IPS DF 6.9 (cell line): ENCODE data around the gene TBC1D12.

Experiments used
- DNase-seq: peaks from one replicate; pipeline ENCODE4 v3.0.0-alpha.2; 2013; ENCODE audit warnings: low read depth, low spot score
- H3K27ac ChIP-seq: one replicate; pipeline ENCODE4 v1.5.1; 2013; ENCODE audit warnings: low read length, control low read depth
- H3K27me3 ChIP-seq: 2 replicates; pipeline ENCODE4 v1.6.1; 2013; ENCODE audit warnings: mild to moderate bottlenecking, low read length; ENCODE audit not compliant: control insufficient read depth, insufficient read depth
- H3K36me3 ChIP-seq: 2 replicates; pipeline ENCODE4 v1.6.1; 2013; ENCODE audit warnings: low read length; ENCODE audit not compliant: control insufficient read depth, insufficient read depth
- H3K4me1 ChIP-seq: 2 replicates; pipeline ENCODE4 v1.6.1; 2013; ENCODE audit warnings: low read length; ENCODE audit not compliant: control insufficient read depth, insufficient read depth
- H3K4me3 ChIP-seq: 2 replicates; pipeline ENCODE4 v1.5.1; 2013; ENCODE audit warnings: mild to moderate bottlenecking, low read length
- H3K9me3 ChIP-seq: 2 replicates; pipeline ENCODE4 v1.6.1; 2013; ENCODE audit warnings: low read length, inconsistent platforms; ENCODE audit not compliant: control insufficient read depth, insufficient read depth
- WGBS: extraction: QIAGEN DNeasy Blood & Tissue Kit; methylation state at CpG from one replicate; pipeline ENCODE4 v1.1.7; 2013; ENCODE audit warnings: mixed read lengths, missing lambda C conversion rate; ENCODE audit not compliant: insufficient read length, insufficient coverage; 5-methylcytosine and 5-hydroxymethylcytosine counted together

TBC1D12 gene

DNA sequence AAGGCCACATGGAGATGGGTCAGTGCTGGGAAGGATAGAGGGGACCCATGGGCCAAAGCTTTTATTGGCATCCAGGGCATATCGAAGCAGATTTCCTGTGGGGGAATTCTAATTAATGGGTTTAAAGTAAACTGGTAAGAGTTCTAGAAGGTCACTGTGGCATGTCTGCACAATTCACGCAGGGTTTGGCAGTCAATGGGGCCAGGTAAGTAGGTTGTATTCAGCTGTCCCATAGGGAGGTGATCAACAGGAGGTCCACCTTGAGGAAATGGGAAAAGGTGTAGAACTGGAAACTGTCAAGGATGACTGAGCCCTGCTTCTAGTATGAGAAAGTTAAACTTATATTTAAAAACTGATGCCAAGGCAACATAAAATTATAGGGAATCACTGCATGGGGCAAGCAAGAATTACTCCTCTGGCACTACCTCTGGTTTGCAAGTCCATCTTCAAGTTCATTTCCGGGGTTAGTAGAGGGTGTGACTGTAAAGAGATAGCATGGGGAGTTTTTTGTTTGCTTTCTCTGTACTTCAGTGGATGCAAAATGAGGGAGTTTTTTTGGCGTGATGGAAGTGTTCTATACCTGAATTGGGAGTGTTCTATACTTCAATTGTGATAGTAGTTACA lies 22.5 kb downstream of the TBC1D12 start:
- Histone ChIP-seq H3K9me3 (no peaks in the 10 kb centered on the region), H3K27me3 (no peaks in the 10 kb centered on the region), H3K27ac (no peak overlapping the region), H3K36me3 (no peaks in the 10 kb centered on the region), H3K4me1 (no peaks in the 10 kb centered on the region), H3K4me3 (no peak overlapping the region)
- no CpG with 5 or more reads among the region's 4 CpGs for WGBS
- DNase-seq: no peak

DNA sequence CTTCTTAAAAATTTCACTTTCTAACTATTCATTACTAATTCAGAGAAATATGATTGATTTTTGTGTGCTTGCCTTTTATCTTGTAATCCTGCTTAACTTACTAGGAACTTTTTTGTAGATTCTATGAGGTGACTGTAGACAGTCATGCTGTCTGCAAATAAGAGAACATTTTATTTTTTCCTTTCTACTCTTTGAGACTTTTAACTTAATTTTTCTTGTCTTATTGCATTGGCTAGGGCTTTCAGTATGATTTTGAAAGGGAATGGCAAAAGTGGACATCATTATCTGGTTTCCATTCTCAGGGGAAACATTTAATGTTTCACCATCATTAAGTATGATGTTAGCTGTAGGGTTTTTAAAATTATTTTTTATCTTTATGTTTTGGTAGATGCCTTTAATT lies 23.6 kb downstream of the TBC1D12 start:
- no peaks in the 10 kb centered on the region for H3K36me3 ChIP-seq

GRCh38 chr10:94427166-94427565 lies 24.8 kb downstream of the TBC1D12 start:
- Histone ChIP-seq H3K27ac (no peak overlapping the region), H3K36me3 (no peaks in the 10 kb centered on the region), H3K9me3 (no peaks in the 10 kb centered on the region), H3K4me3 (no peak overlapping the region), H3K27me3 (no peaks in the 10 kb centered on the region), H3K4me1 (0 out of 2 replicates have a peak, but pooled peaks cover 1% of the 10 kb centered on the region)
- DNase-seq: no peak
- WGBS: no CpG with 5 or more reads among the region's 1 CpG

More for the DNA sequence above, 23.6 kb downstream of the TBC1D12 start:
- Histone ChIP-seq H3K4me1 (no peaks in the 10 kb centered on the region), H3K27ac (no peak overlapping the region), H3K9me3 (no peaks in the 10 kb centered on the region), H3K27me3 (no peaks in the 10 kb centered on the region), H3K4me3 (no peak overlapping the region)
- DNase-seq: no peak

- WGBS: no CpG with 5 or more reads among the region's 8 CpGs
- DNase-seq: no peak
- no peaks in the 10 kb centered on the region for H3K9me3 ChIP-seq
Measured at GRCh38 chr10:94428766-94429707, 26.7 kb downstream of the TBC1D12 start.

DNA sequence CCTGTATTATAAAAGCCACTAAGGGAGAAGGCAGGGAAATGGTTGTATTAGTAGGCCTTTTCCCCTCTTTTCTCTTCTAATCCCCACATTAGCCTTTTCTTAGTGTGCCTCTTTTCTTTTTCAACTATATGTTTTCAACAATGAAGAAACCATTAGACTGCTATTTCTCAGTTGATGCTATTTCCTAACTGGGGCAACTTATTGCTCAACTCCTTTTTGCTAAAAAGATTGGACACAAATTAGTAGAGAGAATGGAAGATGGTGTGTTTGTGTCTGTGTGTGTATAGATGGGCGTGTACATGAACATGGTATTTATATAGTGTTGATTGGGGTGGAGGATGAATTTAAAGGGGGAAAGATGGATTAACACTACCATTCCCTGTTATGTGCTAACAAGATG lies 28.4 kb downstream of the TBC1D12 start:
- no peak for DNase-seq
- H3K9me3 ChIP-seq: no peaks in the 10 kb centered on the region
- H3K27me3 ChIP-seq: no peaks in the 10 kb centered on the region
- 100% methylated on average over 1 of the region's 1 CpG for WGBS
- 0 out of 2 replicates have a peak, but pooled peaks cover 1% of the 10 kb centered on the region for H3K4me1 ChIP-seq
- no peak overlapping the region for H3K4me3 ChIP-seq
- H3K36me3 ChIP-seq: no peaks in the 10 kb centered on the region
- H3K27ac ChIP-seq: no peak overlapping the region

More at GRCh38 chr10:94428766-94429707, 26.7 kb downstream of the TBC1D12 start:
- H3K36me3 ChIP-seq: no peaks in the 10 kb centered on the region
- H3K4me1 ChIP-seq: 0 out of 2 replicates have a peak, but pooled peaks cover 1% of the 10 kb centered on the region
- H3K27me3 ChIP-seq: no peaks in the 10 kb centered on the region
- H3K27ac ChIP-seq: no peak overlapping the region
- no peak overlapping the region for H3K4me3 ChIP-seq

DNA sequence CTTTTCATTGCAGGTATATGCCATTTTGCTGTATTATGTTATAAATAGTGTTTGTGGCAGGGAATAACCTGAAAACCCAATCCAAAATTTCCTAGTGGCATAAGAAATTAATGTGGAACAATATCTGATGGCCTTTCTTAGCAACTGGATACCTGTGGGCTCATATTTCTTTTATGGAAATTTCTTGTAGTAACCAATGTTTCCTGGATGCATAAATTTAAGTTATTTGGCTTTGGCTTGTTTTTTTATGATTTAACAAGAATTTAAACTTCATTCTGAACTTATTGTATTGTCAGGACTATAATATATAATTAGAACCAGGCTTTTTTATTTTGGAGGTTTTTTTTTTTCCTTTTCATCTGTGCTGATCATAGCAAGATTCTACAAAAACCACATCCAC lies 30.1 kb downstream of the TBC1D12 start:
- H3K27ac ChIP-seq: no peak overlapping the region
- H3K27me3 ChIP-seq: no peaks in the 10 kb centered on the region
- DNase-seq: no peak
- no peaks in the 10 kb centered on the region for H3K9me3 ChIP-seq
- 0 out of 2 replicates have a peak, but pooled peaks cover 1% of the 10 kb centered on the region for H3K4me1 ChIP-seq
- H3K4me3 ChIP-seq: no peak overlapping the region
- no peaks in the 10 kb centered on the region for H3K36me3 ChIP-seq

DNA sequence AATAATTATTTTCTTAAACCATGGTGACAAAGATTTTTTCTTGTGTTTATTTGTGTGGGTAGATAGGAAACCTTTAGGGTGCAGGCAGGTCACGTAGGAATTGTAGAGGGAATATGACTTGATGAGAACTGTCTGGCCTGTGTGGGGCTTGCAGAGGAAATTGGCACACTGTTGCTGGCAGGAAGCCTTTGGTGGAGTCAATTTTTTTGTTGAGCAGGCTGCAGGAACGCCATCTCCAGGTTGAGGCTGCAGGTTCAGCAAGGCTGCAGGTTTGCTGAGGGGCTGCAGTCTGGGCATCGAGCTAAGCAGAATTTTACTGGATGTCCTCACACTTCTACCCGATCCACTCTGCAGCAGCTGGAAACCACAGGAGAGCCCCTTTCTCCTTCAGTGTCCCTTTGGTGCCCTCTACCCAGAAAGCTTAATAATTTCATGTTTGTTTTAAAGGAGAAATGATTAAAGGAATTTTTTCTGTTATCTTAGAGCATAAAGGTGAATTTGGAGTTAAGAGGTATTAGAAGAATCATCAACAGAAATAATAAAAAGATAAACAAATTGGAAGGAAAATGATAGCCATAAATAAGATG lies 37.0 kb downstream of the TBC1D12 start:
- Histone ChIP-seq H3K27me3 (no peaks in the 10 kb centered on the region), H3K27ac (no peak overlapping the region), H3K36me3 (no peaks in the 10 kb centered on the region), H3K9me3 (no peaks in the 10 kb centered on the region), H3K4me1 (no peaks in the 10 kb centered on the region), H3K4me3 (no peak overlapping the region)
- no CpG with 5 or more reads among the region's 4 CpGs for WGBS
- no peak for DNase-seq

- no peak overlapping the region for H3K27ac ChIP-seq
- H3K4me1 ChIP-seq: no peaks in the 10 kb centered on the region
- no peak for DNase-seq
- H3K36me3 ChIP-seq: no peaks in the 10 kb centered on the region
- H3K9me3 ChIP-seq: no peaks in the 10 kb centered on the region
- H3K4me3 ChIP-seq: no peak overlapping the region
- no peaks in the 10 kb centered on the region for H3K27me3 ChIP-seq
Measured at GRCh38 chr10:94440096-94440495, 37.8 kb downstream of the TBC1D12 start.

DNA sequence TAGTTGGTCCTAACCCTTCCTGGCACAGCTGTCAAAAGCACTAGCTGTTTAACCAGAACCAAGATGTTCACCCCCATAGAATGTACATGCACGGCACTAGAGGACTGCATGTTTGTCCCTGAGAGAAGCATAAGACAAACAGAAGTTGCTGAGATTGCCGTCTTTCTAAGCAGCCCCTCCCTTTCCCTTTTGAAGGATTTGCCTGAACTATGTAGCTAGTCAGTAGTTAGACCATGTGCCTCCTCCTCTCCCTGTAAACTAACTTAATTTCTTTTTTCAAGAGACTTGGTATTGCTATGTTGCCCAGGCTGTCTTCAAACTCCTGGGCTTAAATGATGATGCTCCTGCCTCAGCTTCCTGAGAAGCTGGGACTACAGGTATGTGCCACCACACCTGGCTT lies 40.7 kb downstream of the TBC1D12 start:
- Histone ChIP-seq H3K9me3 (no peaks in the 10 kb centered on the region), H3K4me1 (no peaks in the 10 kb centered on the region), H3K27ac (no peak overlapping the region), H3K36me3 (no peaks in the 10 kb centered on the region), H3K27me3 (no peaks in the 10 kb centered on the region), H3K4me3 (no peak overlapping the region)
- no CpG with 5 or more reads among the region's 2 CpGs for WGBS
- DNase-seq: no peak

DNA sequence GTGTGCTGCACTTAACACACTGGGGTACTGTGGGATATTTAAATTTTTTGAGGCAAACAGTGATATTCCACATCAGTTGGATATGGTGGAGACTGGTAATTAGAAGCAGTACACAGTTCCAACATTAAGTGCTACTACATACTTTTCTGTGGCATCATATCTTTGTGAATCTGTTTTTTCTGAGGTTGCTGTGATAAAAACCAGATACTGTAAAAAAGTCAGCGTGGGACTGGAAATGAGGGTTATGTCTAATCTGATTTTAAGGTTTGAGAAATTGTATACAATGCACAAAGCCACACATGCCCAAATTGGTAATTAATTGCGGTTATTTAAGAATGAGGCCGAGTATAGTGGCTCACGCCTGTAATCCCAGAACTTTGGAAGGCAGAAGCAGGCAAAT lies 41.2 kb downstream of the TBC1D12 start:
- no peaks in the 10 kb centered on the region for H3K36me3 ChIP-seq
- no peak overlapping the region for H3K27ac ChIP-seq
- no peaks in the 10 kb centered on the region for H3K27me3 ChIP-seq
- H3K9me3 ChIP-seq: no peaks in the 10 kb centered on the region
- WGBS: no CpG with 5 or more reads among the region's 4 CpGs
- H3K4me1 ChIP-seq: no peaks in the 10 kb centered on the region
- no peak for DNase-seq
- no peak overlapping the region for H3K4me3 ChIP-seq
